Left hindlimb (tissue), 1 donor: Measurements from ENCODE around the gene UBR1.
"Not testable (repeated sequence)": the region's sequence is repeated elsewhere in the genome, so short reads cannot be mapped to it uniquely, and the experiment has no call there.

Experiments used
- DNase-seq: peaks from one replicate; pipeline ENCODE4 v3.0.0-alpha.2; 2018

The UBR1 gene

GRCh38 chr15:42903388-42904324 lies 202.2 kb downstream of the UBR1 start:
- DNase-seq = no peak

GRCh38 chr15:42893911-42894310 lies 211.9 kb downstream of the UBR1 start:
- not testable (repeated sequence) for DNase-seq
